HG02938 (cell line): ENCODE results near the gene SMIM24.
"Not testable (repeated sequence)": the region's sequence is repeated elsewhere in the genome, so short reads cannot be mapped to it uniquely, and the experiment has no call there.

Experiments used
- ATAC-seq: cut with Tn5 transposase; IDR thresholded peaks from one replicate; pipeline ENCODE4 v1.9.1; 2021; ENCODE audit warnings: mild to moderate bottlenecking, moderate library complexity; ENCODE audit not compliant: unreplicated experiment

SMIM24 gene

GRCh38 chr19:3457528-3458228 is 22.6 kb downstream of the SMIM24 start:
- ATAC-seq = no peak

GRCh38 chr19:3456925-3457527 is 23.3 kb downstream of the SMIM24 start:
- ATAC-seq = no peak

GRCh38 chr19:3455960-3456601 is 24.2 kb downstream of the SMIM24 start:
- no peak for ATAC-seq

GRCh38 chr19:3455393-3455955 is 24.9 kb downstream of the SMIM24 start:
- no peak for ATAC-seq

- ATAC-seq = no peak
These were observed 25.5 kb downstream of the SMIM24 start for GRCh38 chr19:3454656-3455392.

GRCh38 chr19:3453840-3454239 is 26.5 kb downstream of the SMIM24 start:
- no peak for ATAC-seq

- not testable (repeated sequence) for ATAC-seq
These were observed 27.4 kb downstream of the SMIM24 start for GRCh38 chr19:3452942-3453214.

- no peak for ATAC-seq
These were observed 28.0 kb downstream of the SMIM24 start for GRCh38 chr19:3452171-3452941.

- no peak for ATAC-seq
These were observed 28.9 kb downstream of the SMIM24 start for GRCh38 chr19:3451451-3451866.

GRCh38 chr19:3450796-3451411 is 29.4 kb downstream of the SMIM24 start:
- ATAC-seq = no peak

- ATAC-seq = no peak
These were observed 31.6 kb downstream of the SMIM24 start for GRCh38 chr19:3448616-3449334.

GRCh38 chr19:3446657-3447056 is 33.7 kb downstream of the SMIM24 start:
- ATAC-seq = not testable (repeated sequence)

GRCh38 chr19:3444695-3445234 is 35.6 kb downstream of the SMIM24 start:
- no peak for ATAC-seq

- ATAC-seq = no peak
These were observed 36.3 kb downstream of the SMIM24 start for GRCh38 chr19:3443840-3444694.

GRCh38 chr19:3442487-3443071 is 37.7 kb downstream of the SMIM24 start:
- no peak for ATAC-seq

GRCh38 chr19:3441986-3442329 is 38.4 kb downstream of the SMIM24 start:
- no peak for ATAC-seq

- no peak for ATAC-seq
These were observed 39.0 kb downstream of the SMIM24 start for GRCh38 chr19:3441089-3441985.
